ENCODE results near the gene SLC25A39.

Gene SLC25A39

DNA sequence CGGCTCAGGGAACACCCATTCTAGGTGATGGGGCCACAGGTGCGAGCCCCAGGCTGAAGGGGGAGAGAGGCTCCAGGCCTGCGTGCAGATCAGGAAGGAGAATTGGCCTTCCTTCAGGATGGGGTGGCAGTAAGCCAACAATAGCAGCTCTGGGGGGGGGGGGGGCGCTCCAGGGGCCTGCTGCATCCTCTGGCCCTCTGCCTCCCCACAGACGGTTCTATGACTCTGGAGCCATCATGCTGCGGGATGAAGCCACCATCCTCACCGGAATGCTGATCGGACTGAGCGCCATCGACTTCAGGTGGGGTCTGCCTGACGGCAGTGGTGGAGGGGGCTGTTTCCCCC, 10.1 kb downstream of the SLC25A39 start:
- DNase-seq: no peak

GRCh38 chr17:44314031-44314430, 10.6 kb downstream of the SLC25A39 start:
- no peak for DNase-seq

DNA sequence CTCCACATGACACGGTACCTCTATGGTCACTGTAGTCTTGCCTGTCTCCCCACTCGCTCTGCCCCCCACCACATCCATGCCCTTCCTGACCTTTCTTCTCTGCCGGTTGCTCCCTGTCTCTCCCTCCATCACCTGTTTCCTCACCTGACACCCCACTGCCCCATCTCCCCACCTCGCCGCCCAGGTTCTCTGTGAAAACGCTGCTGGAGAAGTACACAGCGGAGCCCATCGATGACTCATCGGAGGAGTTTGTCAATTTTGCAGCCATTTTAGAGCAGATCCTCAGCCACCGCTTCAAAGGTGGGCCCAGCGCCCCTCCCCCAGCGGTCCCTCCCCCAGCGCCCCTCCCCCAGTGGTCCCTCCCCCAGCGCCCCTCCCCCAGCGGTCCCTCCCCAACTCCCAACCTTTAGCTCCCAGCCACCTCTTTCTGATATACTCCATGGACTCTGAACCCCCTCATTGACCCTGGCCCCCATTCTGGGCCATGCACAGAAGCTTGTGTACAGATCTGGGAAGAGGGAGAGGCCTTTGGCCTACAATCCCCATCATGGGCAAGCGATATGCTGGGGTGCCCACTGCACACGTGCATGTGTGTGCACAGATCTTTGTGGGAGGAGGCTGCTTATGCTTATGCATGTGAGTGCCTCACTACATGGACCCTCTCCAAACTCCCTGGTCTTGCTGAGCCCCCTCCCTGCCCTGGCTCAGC, 12.1 kb downstream of the SLC25A39 start:
- DNase-seq: no peak

DNA sequence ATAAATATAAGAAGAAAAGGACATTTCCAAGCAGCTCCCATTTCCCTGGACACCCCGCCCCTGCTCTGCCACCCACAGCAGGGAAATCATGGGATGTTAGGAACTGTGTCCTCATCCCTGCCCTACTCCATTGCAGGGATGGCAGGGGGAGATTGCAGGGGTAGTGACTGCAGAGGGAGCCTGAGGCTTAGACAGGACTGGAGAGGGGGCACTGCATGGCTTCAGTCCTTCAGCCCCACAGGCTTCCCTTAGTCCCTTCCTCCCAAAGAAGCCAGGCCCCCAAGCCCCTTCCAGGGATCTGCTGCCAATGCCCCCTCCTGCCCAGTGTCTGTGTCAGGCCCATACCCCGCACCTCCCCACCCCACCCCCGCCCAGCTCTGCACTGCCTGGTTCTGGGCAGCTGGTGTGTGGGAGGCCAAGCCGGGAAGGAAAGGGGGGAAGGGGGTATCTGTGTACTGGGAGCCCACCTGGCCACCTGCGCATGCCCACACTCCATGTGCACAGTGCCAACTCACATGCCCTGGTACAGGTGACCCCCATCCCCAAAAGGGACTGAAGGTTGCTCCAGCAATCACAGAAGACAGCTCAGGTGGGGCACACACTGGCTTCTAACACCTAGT, 13.0 kb downstream of the SLC25A39 start:
- DNase-seq: no peak

GRCh38 chr17:44310609-44311376, 13.8 kb downstream of the SLC25A39 start:
- no peak for DNase-seq

DNA sequence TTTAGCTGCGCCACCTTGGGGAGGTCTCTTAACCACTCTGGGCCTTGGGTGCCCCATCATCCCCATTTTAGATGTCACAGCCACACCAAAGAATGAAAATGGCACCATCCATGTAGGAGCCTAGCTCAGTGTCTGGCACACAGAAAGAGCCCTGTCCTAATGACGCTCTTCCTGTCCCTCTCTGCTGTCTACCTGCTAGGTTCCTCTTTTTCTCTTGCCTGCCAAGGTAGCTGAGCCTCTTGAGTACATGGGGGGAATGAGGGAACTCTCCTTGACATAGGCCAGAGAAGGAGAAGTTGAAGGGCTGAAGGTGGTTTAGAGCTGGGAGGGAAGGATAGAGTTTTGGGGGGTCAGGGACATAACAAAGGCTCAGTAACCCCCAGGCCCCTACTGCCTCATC, 14.4 kb downstream of the SLC25A39 start:
- no peak for DNase-seq

- DNase-seq: no peak
Observed at GRCh38 chr17:44309472-44309871, 15.2 kb downstream of the SLC25A39 start.

- DNase-seq: no peak
Observed at GRCh38 chr17:44308865-44309264, 15.8 kb downstream of the SLC25A39 start.

DNA sequence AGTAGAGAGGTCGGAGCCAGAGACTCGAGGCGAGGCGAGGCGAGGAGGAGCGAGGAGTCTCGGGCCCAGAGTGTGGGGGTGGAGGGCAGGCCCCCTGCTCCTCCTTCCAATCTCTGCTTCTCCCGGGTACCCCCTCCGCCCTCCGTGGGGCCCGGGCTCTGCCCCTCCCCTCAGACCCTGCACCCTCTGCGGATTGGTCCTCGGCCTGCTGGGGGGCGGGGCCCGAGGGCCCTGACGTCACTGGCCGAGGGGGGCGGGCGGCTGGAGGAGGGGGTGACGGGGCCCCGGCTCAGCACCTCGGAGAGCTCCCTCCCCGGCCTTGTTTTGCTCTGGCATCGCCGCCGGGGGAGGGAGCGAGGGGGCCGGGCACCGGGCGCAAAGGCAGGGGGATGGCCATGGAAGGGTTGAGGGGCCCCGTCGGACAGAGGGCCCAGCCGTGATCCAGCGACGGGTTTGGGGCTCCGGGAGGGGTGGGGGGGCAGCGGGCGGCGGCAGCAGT, 16.3 kb downstream of the SLC25A39 start, which contains the start of gene RUNDC3A:
RUNDC3A (plus strand) TSS at position 282 of the 499 bp plus-strand sequence. CDS start 232 bp downstream, outside the sequence.
- DNase-seq: peak; percentile 80

DNA sequence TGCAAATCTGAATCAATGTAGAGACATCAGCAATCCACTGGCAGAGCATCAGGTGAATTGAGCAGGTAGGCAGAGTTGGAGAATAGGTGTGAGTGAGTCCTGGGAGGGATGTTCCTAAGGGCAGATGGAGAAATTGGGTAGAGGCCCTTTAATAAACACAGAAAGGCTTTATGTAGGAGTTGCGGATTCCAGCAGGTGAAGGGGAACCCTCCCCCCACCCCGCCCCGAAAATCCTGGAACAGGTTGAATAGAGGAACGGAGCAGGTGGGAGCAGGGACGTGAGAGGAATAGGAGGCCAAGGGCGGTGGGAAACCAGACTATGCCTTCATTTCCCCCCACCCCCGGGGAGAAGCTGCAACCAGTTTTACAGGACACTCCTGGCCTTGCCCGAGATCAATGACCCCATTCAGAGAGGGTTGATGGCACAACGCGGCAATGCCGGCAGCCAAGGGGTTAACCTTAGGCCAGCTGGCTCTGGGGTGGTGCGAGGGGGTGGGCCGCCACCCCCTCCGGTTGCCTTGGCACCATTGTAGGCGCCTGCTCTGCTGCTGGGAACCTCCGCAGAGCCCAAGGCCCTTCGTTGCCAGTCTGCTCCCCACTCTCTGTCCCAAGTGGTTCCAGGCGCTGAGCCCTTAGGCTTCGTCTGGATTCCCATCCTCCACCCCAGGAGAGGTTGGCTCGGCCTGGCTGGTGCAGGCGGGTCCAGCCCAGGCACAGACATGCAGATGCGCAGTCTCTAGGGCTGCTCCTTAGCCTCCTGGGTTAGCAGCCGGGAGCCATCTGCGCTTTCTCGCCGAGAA, 17.0 kb downstream of the SLC25A39 start:
- DNase-seq: peak; percentile 52

- DNase-seq: no peak
Observed at GRCh38 chr17:44304651-44305050, 20.0 kb downstream of the SLC25A39 start.

DNA sequence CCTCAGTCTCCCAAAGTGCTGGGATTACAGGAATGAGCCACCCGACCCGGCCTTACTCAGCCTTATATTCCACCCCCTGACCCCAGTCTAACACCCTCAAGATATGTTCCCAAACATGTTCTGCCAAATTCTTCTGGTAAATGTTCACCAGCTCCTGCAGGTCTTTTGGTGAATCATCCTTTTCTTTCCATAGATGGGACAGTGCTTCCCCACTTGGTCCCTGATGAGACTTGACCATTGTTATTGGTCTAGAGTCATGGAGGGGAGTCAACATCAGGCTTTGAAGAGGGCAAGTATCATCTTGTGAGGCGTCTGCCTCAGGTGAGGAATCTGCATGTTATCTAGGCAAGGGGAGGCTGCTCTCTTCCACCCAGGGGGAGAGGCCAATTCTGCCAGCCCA, 26.6 kb downstream of the SLC25A39 start:
- no peak for DNase-seq

DNA sequence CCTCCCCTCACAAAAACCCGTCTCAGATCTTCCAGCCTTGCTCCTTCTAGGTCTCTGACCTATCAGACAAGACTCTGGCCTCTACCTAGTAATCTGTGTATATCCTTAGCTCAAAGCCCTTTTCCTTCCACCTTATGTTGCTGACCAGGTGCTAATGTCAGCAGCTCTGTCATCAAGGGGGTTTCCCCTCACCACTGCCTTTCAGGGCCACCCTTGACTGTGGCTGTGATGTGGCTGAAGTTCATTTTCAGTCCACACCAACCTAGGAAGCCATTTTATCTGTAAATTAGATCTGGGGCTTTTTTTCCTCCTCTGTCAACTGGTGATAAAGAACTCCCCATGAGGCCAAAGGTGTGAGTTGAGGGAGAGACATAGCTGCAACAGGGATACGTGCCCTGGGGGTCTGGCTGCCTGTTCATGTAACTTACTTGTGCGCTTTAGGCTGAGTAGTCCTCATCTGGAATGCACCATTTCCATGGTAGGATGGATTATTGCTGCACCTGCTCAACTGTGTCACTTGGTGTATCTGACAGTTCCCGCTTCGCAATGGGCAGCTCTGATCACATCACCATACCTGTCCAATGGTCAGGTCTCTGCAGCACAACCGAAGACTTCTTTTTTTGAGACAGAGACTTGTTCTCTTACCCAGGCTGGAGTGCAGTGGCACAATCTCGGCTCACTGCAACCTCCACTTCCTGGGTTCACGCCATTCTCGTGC, 31.0 kb downstream of the SLC25A39 start:
- DNase-seq: no peak

- no peak for DNase-seq
Observed at GRCh38 chr17:44287651-44288050, 37.0 kb downstream of the SLC25A39 start.

- no peak for DNase-seq
Observed at GRCh38 chr17:44284024-44284400, 40.6 kb downstream of the SLC25A39 start.

DNA sequence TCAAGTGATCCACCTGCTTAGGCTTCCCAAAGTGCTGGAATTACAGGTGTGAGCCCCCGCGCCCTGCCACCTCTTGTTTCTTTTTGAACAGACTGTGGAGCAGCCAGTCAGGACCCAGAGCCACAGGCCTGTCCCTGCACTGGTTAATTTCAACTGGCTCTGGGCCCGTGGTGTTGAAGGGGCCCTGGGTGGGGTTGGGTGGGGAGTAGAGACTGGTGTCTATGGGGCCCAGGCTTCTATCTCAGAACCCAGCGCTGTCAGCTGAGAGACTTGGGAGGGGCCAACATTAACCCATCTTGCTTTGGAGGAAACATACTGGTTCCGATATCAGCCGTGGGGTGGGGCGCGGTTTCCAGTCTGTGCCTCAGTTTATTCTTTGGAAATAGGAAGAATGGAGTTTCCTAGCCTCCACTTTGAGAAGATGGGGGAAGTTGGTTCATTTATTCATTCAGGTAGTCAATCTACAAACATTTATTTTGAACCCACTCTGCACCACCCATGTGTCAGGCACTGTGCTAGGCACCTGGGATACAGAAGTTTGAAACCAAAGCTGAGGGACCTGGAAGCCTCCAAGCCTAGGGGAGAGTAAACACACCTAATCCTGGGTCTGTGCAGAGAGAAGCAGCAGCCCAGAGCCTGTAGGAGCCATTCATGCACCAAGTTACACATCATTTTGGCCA, 41.1 kb downstream of the SLC25A39 start:
- DNase-seq: no peak

DNA sequence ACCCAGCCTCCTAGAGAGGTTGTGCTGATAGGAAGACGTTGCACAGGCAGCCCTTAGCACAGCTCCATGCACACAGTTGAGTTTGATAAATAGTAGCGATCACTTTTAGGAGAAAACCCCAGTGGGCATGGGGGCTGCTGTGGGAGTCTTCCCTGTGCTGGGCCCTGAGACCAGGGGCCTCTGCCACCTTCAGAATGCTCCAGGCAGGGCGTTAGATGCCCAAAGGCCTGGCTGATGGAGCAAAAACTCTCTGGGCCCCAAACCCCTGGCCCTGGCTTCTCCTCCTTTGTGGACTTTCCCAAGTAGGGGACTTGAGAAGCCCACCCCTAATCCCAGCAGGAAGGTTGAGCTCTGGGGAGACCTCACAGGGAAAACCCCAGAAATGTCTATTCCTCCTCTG, 42.4 kb downstream of the SLC25A39 start:
- no peak for DNase-seq

DNA sequence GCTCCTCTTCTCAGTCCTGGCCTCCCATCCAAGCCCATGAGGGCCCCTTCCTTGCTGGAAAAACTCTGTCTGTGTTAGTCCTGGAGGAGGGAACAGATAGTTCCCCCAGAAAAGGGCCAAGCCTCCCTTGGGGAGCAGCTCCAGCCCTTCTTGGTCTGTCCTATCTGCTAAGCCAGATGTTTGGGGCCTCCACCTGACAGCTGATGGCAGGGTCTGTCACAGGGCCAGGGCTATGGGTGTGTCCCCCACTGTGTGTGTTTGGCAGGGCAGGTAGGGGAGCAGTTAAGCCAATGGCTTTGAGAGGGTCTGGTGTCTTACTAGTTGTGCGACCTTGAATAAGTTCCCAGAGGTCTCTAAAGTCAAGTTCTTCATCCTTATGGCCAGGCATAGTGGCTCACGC, 43.1 kb downstream of the SLC25A39 start:
- no peak for DNase-seq

DNA sequence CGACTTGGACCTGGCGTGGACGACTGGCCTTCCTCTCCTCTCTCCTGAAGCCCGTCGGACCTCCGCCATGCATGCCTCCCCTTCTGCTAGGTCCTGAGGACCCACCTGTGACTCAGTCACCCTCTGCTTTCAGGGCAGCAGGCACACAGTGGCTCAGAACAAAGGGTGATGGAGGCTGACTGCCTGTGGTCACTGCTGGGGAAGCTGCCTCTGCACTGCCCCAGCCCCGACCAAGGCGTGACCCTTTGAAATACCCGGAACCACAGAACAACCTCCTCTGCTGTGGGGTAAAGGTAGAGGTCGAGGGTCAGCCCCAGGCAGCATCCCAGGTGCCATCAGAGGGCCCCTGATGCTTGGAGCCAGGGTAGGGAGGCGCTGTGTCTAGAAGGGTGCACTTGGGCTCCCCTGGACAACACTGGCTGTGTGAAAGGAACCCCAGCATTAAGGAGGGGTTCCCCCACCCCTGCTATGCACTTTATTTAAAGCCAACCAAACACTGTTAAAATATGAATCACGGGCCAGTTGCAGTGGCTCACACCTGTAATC, 44.2 kb downstream of the SLC25A39 start:
- DNase-seq: no peak

DNA sequence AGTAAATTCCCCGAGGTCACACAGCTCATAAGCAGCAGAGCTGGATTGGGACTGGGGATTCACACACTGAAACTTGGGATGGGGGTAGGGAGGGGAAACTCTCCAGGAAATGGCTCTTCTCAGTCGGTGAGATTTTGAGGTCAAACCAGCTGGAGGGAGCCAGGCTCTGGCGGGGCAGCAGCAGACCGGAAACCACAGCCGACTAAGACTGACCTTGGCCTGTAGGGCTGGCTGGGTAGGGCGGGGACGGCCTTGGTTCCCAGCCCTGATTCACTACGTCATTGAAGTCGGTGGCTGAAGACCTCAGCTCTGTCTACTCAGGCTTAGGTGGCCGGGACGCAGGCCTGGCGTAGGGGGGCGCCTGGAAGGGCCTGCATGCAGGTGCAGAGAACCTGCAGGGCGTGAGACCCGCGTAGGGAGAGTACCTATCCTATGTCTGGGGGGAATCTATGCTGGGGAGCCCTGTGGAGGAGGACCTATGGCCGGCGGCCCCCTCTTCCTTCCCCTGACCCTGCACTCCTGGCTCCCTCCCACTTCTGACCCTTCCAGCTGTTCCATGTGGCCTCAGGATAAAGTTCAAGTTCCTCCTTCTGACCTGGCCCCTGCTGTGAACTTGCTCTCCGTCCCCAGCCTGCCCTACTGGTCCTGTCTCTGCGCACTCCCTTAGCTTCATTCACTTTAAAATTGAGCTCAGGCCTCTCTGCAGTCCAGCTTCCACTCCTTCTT, 44.8 kb downstream of the SLC25A39 start:
- DNase-seq: peak; percentile 25

All from right kidney (tissue), 1 donor.